Caki2 (cell line): ENCODE measurements around the gene CLASP2. TPM values are rescaled to one million over a fixed set of nuclear protein-coding genes. Genes with fewer than 3 reads are reported as not detected.

ENCODE experiments used
- total RNA-seq: library from RNA; depleted of rRNA; stranded (reverse); fragments of >200 nt; shearing (Covaris generic); gene quantifications from 2 replicates; pipeline ENCODE4 v1.2.3, GENCODE V29; 2014; ENCODE audit warnings: low replicate concordance; rRNA removed

The CLASP2 gene
- total RNA-seq, 1 experiment from 2014 or later: 14.5 TPM

Other genes starting within 250 kb of the CLASP2 start
- 72.1 and 177 TPM in 2 replicates for gene PDCD6IP, start 80.4 kb upstream of the CLASP2 start, total RNA-seq